Measurements from ENCODE around the gene ALOX15. TPM values are rescaled to one million over a fixed set of nuclear protein-coding genes. Genes with fewer than 3 reads are reported as not detected.

ALOX15 gene
- total RNA-seq, 1 experiment from 2014 or later, result not detected

DNA sequence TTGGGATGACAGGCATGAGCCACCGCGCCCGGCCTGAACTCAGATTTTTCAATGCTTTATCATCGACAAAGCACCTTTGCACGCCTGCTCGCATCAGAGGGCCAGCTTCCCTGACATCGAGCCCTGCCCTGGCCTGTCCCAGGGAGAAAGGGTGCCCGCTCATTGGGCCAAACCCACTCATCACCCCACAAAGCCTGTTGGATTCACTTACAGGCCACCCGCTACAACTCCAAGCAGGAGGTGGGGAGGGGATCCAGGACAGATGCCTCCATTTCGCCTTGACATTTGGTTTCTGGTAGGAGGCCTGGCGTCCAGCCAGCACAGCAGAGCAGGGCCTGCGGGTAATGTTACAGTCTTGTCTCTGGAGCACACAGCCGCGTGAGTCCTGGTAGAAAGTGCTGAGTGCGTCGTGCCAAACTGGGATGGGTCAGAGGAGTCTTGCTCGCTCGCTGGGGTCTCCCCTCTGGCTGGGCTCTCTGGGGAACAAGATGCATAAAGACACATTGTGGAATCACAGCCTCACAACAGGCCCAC lies 37.3 kb downstream of the ALOX15 start:
- no peaks in the 10 kb centered on the region for H3K9me2 ChIP-seq (replicated peaks; ENCODE audit: low read length)
- H3K79me2 ChIP-seq (ENCODE audit: low read length), result no peaks in the 10 kb centered on the region
- H3K27me3 ChIP-seq (ENCODE audit: low read length), result peaks cover 8% of the 10 kb centered on the region; the same call in 1 of the 2 replicates
- TF ChIP-seq EZH2 (IDR thresholded peaks at IDR 0.05; ENCODE audit: low read length, unreplicated experiment) (no peak), EZH2phosphoT487 (IDR thresholded peaks at IDR 0.05; ENCODE audit: borderline replicate concordance, low read length) (no peak)
- TF ChIP-seq, protein P1, sequence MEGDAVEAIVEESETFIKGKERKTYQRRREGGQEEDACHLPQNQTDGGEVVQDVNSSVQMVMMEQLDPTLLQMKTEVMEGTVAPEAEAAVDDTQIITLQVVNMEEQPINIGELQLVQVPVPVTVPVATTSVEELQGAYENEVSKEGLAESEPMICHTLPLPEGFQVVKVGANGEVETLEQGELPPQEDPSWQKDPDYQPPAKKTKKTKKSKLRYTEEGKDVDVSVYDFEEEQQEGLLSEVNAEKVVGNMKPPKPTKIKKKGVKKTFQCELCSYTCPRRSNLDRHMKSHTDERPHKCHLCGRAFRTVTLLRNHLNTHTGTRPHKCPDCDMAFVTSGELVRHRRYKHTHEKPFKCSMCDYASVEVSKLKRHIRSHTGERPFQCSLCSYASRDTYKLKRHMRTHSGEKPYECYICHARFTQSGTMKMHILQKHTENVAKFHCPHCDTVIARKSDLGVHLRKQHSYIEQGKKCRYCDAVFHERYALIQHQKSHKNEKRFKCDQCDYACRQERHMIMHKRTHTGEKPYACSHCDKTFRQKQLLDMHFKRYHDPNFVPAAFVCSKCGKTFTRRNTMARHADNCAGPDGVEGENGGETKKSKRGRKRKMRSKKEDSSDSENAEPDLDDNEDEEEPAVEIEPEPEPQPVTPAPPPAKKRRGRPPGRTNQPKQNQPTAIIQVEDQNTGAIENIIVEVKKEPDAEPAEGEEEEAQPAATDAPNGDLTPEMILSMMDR (conservative IDR thresholded peaks at IDR 0.05; ENCODE audit: low read depth, low read length), result no peak
- H4K20me1 ChIP-seq (ENCODE audit: low read length), result no peaks in the 10 kb centered on the region
- intact Hi-C loops (cut with micrococcal nuclease), result no loop called here
- BruUV-seq (replicated peaks), result no TSS peak
- no peaks in the 10 kb centered on the region for H3F3A ChIP-seq (ENCODE audit: low read length, unreplicated experiment)
- no peaks in the 10 kb centered on the region for H3K4me1 ChIP-seq (ENCODE audit: insufficient read depth, low read length)
- no peak for ATAC-seq
- CTCF ChIA-PET, result no interaction called here
- no peak for DNase-seq
- H3K4me3 ChIP-seq (ENCODE audit: low read length), result no peak overlapping the region
- H3K27ac ChIP-seq (ENCODE audit: low read length), result no peak overlapping the region
- H3K4me2 ChIP-seq (ENCODE audit: low read length), result no peak overlapping the region
- H3K36me3 ChIP-seq (ENCODE audit: low read depth, low read length), result no peaks in the 10 kb centered on the region
- no peaks in the 10 kb centered on the region for H3K9me3 ChIP-seq (ENCODE audit: low read length)
- no peak overlapping the region for H2AFZ ChIP-seq (ENCODE audit: low read length)
- no peak overlapping the region for H3K9ac ChIP-seq (ENCODE audit: low read length)
- POLR2A ChIA-PET (ENCODE audit: unreplicated experiment), result no interaction called here

DNA sequence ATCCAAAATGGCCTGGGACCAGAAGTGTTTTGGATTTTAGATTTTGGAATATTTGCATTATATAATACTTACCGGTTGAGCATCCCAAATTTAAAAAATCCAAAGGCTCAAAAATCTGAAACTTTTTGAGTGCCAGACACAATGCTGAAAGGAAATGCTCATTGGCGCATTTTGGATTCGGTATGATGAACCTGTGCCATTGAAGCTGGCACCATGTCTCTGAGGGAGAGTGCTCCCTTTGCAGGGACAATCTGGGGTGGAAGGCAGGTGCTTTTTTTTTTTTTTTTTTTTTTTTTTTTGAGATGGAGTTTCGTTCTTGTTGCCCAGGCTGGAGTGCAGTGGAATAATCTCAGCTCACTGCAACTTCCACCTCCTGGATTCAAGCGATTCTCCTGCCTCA lies 39.4 kb downstream of the ALOX15 start:
- Histone ChIP-seq H3K4me3 (ENCODE audit: low read length) (no peak overlapping the region), H3F3A (ENCODE audit: low read length, unreplicated experiment) (no peaks in the 10 kb centered on the region), H3K9me3 (ENCODE audit: low read length) (no peaks in the 10 kb centered on the region), H3K9ac (ENCODE audit: low read length) (no peak overlapping the region), H3K4me2 (ENCODE audit: low read length) (no peak overlapping the region), H3K9me2 (replicated peaks; ENCODE audit: low read length) (no peaks in the 10 kb centered on the region), H3K27ac (ENCODE audit: low read length) (no peak overlapping the region), H3K27me3 (ENCODE audit: low read length) (no peaks in the 10 kb centered on the region), H3K79me2 (ENCODE audit: low read length) (no peaks in the 10 kb centered on the region), H4K20me1 (ENCODE audit: low read length) (no peaks in the 10 kb centered on the region), H3K36me3 (ENCODE audit: low read depth, low read length) (no peaks in the 10 kb centered on the region), H2AFZ (ENCODE audit: low read length) (no peak overlapping the region), H3K4me1 (ENCODE audit: insufficient read depth, low read length) (no peaks in the 10 kb centered on the region)
- no TSS peak for BruUV-seq (replicated peaks)
- ChIA-PET CTCF (no interaction called here), POLR2A (ENCODE audit: unreplicated experiment) (no interaction called here)
- ATAC-seq, result no peak
- intact Hi-C loops (cut with micrococcal nuclease), result no loop called here
- no peak for DNase-seq
- TF ChIP-seq, protein P1 (conservative IDR thresholded peaks at IDR 0.05; ENCODE audit: low read depth, low read length), result no peak
- TF ChIP-seq EZH2 (IDR thresholded peaks at IDR 0.05; ENCODE audit: low read length, unreplicated experiment) (no peak), EZH2phosphoT487 (IDR thresholded peaks at IDR 0.05; ENCODE audit: borderline replicate concordance, low read length) (no peak)

GRCh38 chr17:4601326-4601725 lies 40.2 kb downstream of the ALOX15 start:
- ATAC-seq (no peak), DNase-seq (no peak)
- H3K27me3 ChIP-seq (ENCODE audit: low read length), result no peaks in the 10 kb centered on the region
- no peak overlapping the region for H3K9ac ChIP-seq (ENCODE audit: low read length)
- no peaks in the 10 kb centered on the region for H3K9me2 ChIP-seq (replicated peaks; ENCODE audit: low read length)
- no peaks in the 10 kb centered on the region for H4K20me1 ChIP-seq (ENCODE audit: low read length)
- no peak overlapping the region for H3K4me2 ChIP-seq (ENCODE audit: low read length)
- no peaks in the 10 kb centered on the region for H3F3A ChIP-seq (ENCODE audit: low read length, unreplicated experiment)
- no peaks in the 10 kb centered on the region for H3K4me1 ChIP-seq (ENCODE audit: insufficient read depth, low read length)
- CTCF ChIA-PET, result no interaction called here
- H3K79me2 ChIP-seq (ENCODE audit: low read length), result no peaks in the 10 kb centered on the region
- H3K27ac ChIP-seq (ENCODE audit: low read length), result no peak overlapping the region
- no peaks in the 10 kb centered on the region for H3K36me3 ChIP-seq (ENCODE audit: low read depth, low read length)
- POLR2A ChIA-PET (ENCODE audit: unreplicated experiment), result no interaction called here
- no peak overlapping the region for H3K4me3 ChIP-seq (ENCODE audit: low read length)
- H3K9me3 ChIP-seq (ENCODE audit: low read length), result no peaks in the 10 kb centered on the region
- BruUV-seq (replicated peaks), result no TSS peak
- TF ChIP-seq, protein P1 (conservative IDR thresholded peaks at IDR 0.05; ENCODE audit: low read depth, low read length), result no peak
- TF ChIP-seq EZH2phosphoT487 (IDR thresholded peaks at IDR 0.05; ENCODE audit: borderline replicate concordance, low read length), result no peak
- no peak for TF ChIP-seq EZH2 (IDR thresholded peaks at IDR 0.05; ENCODE audit: low read length, unreplicated experiment)
- intact Hi-C loops (cut with micrococcal nuclease), result no loop called here
- H2AFZ ChIP-seq (ENCODE audit: low read length), result no peak overlapping the region

Measured in PC-3 (cell line).